ENCODE results near the gene RGS6.

- TF ChIP-seq POLR2A (IDR thresholded peaks at IDR 0.05), result no peak
- no peak for TF ChIP-seq CTCF (IDR thresholded peaks at IDR 0.05)
These were observed 64.4 kb downstream of the RGS6 start for GRCh38 chr14:71996610-71997009.
